ENCODE data around the gene LYST. TPM values are rescaled to one million over a fixed set of nuclear protein-coding genes. Genes with fewer than 3 reads are reported as not detected.

Gene LYST
- total RNA-seq, 1 experiment from 2014 or later: 1.7 TPM

GRCh38 chr1:235820061-235820460 is 46.6 kb downstream of the LYST start:
- CTCF ChIA-PET: no interaction called here
- Histone ChIP-seq H3K4me3 (ENCODE audit: low read depth, low read length, poor library complexity, severe bottlenecking) (no peak overlapping the region), H3K27ac (ENCODE audit: low read depth, low read length, poor library complexity, severe bottlenecking) (no peak overlapping the region), H3K4me1 (ENCODE audit: insufficient read depth, low read length, poor library complexity, severe bottlenecking) (no peaks in the 10 kb centered on the region), H3K27me3 (replicated peaks; ENCODE audit: insufficient read depth, low read depth, low read length, poor library complexity) (no peaks in the 10 kb centered on the region), H3K36me3 (ENCODE audit: insufficient read depth, low read length, poor library complexity, severe bottlenecking) (no peaks in the 10 kb centered on the region), H3K9me3 (ENCODE audit: low read depth, low read length, poor library complexity, severe bottlenecking) (no peaks in the 10 kb centered on the region)
- no peak for TF ChIP-seq EZH2 (IDR thresholded peaks at IDR 0.05; ENCODE audit: borderline replicate concordance, low read depth, low read length, poor library complexity, severe bottlenecking)
- no peak for TF ChIP-seq CTCF (conservative IDR thresholded peaks at IDR 0.05; ENCODE audit: low read depth, low read length)
- POLR2A ChIA-PET (ENCODE audit: low non-redundant PET): no interaction called here
- DNase-seq (ENCODE audit: low spot score): no peak
- BruUV-seq (replicated peaks): no TSS peak
- intact Hi-C loops (cut with micrococcal nuclease; ENCODE audit: unreplicated experiment): no loop called here

- no peaks in the 10 kb centered on the region for H3K4me1 ChIP-seq (ENCODE audit: insufficient read depth, low read length, poor library complexity, severe bottlenecking)
- H3K36me3 ChIP-seq (ENCODE audit: insufficient read depth, low read length, poor library complexity, severe bottlenecking): no peaks in the 10 kb centered on the region
- ChIA-PET CTCF (no interaction called here), POLR2A (ENCODE audit: low non-redundant PET) (no interaction called here)
- intact Hi-C loops (cut with micrococcal nuclease; ENCODE audit: unreplicated experiment): no loop called here
- H3K9me3 ChIP-seq (ENCODE audit: low read depth, low read length, poor library complexity, severe bottlenecking): no peaks in the 10 kb centered on the region
- H3K27me3 ChIP-seq (replicated peaks; ENCODE audit: insufficient read depth, low read depth, low read length, poor library complexity): no peaks in the 10 kb centered on the region
- DNase-seq (ENCODE audit: low spot score): no peak
- TF ChIP-seq CTCF (conservative IDR thresholded peaks at IDR 0.05; ENCODE audit: low read depth, low read length) (no peak), EZH2 (IDR thresholded peaks at IDR 0.05; ENCODE audit: borderline replicate concordance, low read depth, low read length, poor library complexity, severe bottlenecking) (no peak)
- no peak overlapping the region for H3K27ac ChIP-seq (ENCODE audit: low read depth, low read length, poor library complexity, severe bottlenecking)
- BruUV-seq (replicated peaks): no TSS peak
- no peak overlapping the region for H3K4me3 ChIP-seq (ENCODE audit: low read depth, low read length, poor library complexity, severe bottlenecking)
These were observed 48.0 kb downstream of the LYST start for GRCh38 chr1:235818632-235819136.

GRCh38 chr1:235817101-235817728 is 49.5 kb downstream of the LYST start:
- TF ChIP-seq CTCF (conservative IDR thresholded peaks at IDR 0.05; ENCODE audit: low read depth, low read length) (no peak), EZH2 (IDR thresholded peaks at IDR 0.05; ENCODE audit: borderline replicate concordance, low read depth, low read length, poor library complexity, severe bottlenecking) (no peak)

More at GRCh38 chr1:235817101-235817728, 49.5 kb downstream of the LYST start:
- H3K27me3 ChIP-seq (replicated peaks; ENCODE audit: insufficient read depth, low read depth, low read length, poor library complexity): no peaks in the 10 kb centered on the region
- H3K9me3 ChIP-seq (ENCODE audit: low read depth, low read length, poor library complexity, severe bottlenecking): no peaks in the 10 kb centered on the region
- POLR2A ChIA-PET (ENCODE audit: low non-redundant PET): no interaction called here
- H3K27ac ChIP-seq (ENCODE audit: low read depth, low read length, poor library complexity, severe bottlenecking): no peak overlapping the region
- no peaks in the 10 kb centered on the region for H3K36me3 ChIP-seq (ENCODE audit: insufficient read depth, low read length, poor library complexity, severe bottlenecking)
- intact Hi-C loops (cut with micrococcal nuclease; ENCODE audit: unreplicated experiment): no loop called here
- no peak overlapping the region for H3K4me3 ChIP-seq (ENCODE audit: low read depth, low read length, poor library complexity, severe bottlenecking)
- no peak for DNase-seq (ENCODE audit: low spot score)
- CTCF ChIA-PET: no interaction called here
- BruUV-seq (replicated peaks): no TSS peak
- H3K4me1 ChIP-seq (ENCODE audit: insufficient read depth, low read length, poor library complexity, severe bottlenecking): no peaks in the 10 kb centered on the region
